SW480 (cell line): ENCODE measurements around the gene LEMD3.
A peak's percentile ranks its signal among the peaks of the same experiment; 100 is the strongest.

Experiments used
- DNase-seq: peaks from one replicate; pipeline ENCODE4 v3.0.0-alpha.2; 2016; ENCODE audit warnings: low spot score

Gene LEMD3

DNA sequence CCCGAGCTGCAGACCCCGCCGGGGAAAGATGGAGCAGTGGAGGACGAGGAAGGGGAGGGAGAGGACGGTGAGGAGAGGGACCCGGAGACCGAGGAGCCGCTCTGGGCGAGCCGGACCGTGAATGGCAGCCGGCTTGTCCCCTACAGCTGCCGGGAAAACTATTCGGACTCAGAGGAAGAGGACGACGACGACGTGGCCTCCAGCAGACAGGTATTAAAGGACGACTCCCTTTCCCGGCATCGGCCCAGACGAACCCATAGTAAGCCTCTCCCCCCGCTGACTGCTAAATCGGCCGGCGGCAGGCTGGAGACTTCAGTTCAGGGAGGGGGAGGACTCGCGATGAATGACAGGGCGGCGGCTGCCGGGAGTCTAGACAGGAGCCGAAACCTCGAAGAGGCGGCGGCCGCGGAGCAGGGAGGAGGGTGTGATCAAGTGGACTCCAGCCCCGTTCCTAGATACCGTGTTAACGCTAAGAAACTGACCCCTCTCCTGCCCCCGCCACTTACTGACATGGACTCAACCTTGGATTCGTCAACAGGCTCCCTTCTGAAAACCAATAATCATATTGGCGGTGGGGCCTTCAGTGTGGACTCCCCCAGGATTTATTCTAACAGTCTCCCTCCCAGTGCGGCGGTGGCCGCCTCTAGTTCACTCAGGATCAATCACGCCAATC is 962 bp downstream of the LEMD3 start:
- DNase-seq: peak; percentile 52

DNA sequence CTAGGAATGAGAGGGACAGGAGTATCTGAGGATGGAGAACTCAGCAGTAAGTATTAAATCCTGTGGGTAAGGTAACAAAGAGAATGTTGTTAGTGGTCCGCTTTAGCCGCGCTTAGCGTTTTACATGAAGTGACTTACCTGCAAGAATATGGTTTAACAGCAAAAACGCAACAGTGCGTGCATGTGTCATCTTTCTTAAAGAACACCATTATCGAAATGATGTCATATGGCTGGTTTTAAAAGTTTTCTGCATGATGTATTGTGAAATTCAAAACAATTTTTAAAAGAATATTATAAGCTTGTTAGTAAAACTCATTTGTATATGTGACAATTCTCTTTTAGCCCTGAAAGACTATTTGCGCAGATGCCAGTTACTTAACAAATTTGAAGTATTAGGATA is 1.7 kb downstream of the LEMD3 start:
- DNase-seq: no peak

GRCh38 chr12:65171870-65172269 is 2.5 kb downstream of the LEMD3 start:
- no peak for DNase-seq

- no peak for DNase-seq
These were observed 6.0 kb downstream of the LEMD3 start for GRCh38 chr12:65175385-65175784.

- no peak for DNase-seq
These were observed 12.8 kb downstream of the LEMD3 start for GRCh38 chr12:65182012-65182739.

DNA sequence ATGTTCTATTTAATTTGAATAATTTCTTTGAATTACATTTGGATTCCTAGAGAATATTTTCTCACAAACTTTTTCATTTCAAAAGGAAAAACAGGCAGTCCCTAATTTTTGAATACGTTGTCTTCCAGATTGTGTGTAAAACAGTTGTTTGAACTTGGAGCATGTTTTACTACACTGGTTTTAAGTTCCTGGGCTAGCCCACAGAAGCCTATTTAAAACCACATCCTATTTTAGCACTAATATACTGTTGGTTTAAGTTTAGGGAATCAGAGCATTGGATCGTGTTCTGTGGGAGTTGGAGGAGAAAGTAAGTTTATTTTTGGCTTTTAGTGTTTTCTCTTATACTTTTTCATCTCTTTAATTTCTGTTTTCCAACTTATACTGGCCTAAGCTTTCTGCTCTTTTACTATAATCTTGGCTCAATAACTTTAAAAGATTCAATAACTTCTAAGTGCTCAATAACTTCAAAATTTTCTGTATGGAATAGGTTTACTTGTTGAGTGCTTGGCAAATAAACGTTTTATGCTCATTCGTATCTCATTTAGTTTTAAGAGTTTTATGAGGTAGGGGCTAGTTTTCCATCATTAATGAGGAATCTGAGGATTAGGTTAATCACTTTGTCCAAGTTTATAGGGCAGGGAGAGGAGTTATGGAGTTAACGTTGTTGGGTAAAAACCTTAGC is 14.9 kb downstream of the LEMD3 start:
- no peak for DNase-seq

- no peak for DNase-seq
These were observed 15.5 kb downstream of the LEMD3 start for GRCh38 chr12:65184858-65185229.

DNA sequence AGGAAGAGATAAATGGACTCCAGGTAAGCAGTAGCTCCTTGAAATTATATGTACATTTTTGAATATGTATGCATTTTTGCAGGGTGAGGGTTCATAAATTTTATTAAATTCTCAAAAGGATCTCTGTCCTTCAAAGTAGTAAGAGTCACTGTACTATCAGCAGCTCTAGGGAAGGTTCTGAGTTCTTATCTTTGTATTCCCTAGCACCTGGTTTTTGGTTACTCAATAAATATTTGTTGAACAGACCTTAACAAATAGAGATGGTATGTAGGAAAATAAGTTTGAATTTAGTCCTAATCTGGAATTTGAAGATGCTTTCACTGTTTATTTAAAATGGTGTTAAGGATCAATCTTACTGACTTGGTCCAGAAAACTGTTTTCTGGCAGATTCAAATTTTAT is 18.3 kb downstream of the LEMD3 start:
- no peak for DNase-seq

- DNase-seq: no peak
These were observed 18.9 kb downstream of the LEMD3 start for GRCh38 chr12:65188179-65188701.

DNA sequence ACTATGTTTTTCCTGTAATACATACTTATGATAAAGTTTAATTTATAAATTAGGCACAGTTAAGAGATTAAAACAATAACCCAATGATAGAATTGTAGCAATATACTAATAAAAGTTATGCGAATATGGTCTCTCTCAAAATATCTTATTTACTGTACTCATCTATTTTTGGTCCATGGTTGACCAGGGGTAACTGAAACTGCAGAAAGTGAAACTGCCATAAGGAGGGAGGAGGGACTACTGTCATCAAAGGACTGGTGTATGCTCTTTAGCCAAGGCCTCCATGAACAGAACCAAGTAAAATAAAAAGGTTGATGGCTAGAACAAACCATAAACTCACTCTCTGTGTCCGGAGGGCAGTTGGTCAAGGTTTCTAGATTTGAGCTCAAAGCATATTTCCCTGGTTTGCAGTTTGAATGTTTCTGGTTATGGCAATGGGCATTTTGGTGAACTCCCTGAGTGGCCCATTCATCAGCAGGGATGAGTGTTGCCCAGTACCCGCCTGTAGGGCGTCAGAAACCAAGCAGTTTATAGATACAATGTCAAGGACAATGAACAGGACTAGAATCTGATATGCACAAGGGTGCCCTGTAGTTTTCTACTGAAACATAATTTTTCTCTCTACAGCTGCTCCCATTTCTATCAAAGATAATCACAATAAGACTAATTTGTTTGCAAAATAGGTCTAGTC is 19.8 kb downstream of the LEMD3 start:
- no peak for DNase-seq

DNA sequence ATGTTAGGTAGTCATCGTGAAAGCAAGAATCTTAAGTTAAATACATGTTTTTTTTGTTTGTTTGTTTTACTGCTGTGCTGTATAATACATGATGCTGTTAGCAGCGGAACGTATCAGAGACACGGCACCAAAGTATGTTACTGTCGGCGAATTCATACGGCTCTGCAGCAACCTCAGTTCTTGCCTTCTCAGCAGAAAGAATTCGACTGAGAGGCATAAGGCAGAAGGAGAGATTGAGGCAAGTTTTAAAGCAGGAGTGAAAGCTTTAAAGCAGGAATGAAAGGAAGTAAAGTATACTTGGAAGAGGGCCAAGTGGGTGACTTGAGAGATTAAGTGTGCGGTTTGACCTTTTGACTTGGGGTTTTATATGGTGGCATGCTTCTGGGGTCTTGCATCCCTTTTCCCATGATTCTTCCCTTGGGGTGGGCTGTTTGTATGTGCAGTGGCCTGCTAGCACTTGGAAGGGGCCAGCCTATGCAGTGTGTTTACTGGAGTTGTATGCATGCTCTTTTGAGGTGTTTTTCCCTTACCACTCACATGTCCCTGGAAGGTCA is 23.7 kb downstream of the LEMD3 start:
- DNase-seq: no peak

- no peak for DNase-seq
These were observed 25.6 kb downstream of the LEMD3 start for GRCh38 chr12:65194949-65195348.

- DNase-seq: no peak
These were observed 26.1 kb downstream of the LEMD3 start for GRCh38 chr12:65195387-65196055.

GRCh38 chr12:65196762-65197567 is 27.6 kb downstream of the LEMD3 start:
- no peak for DNase-seq

DNA sequence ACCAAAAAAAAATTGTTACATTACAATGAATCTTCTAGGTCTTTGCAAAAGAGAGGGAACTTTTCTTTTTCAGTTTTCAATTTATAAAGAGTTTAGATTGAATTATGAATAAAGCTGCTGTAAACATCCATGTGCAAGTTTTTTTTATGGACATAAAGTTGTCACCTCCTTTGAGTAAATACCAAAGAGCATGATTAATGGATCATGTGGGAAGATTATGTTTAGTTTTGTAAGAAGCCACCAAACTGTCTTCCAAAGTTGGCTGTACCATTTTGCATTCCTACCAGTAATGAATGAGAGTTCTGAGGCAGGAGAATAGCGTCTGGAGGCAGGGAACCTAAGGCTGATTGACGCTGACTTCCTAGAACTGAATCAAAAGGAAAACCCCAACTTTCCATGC is 30.2 kb downstream of the LEMD3 start:
- DNase-seq: no peak

DNA sequence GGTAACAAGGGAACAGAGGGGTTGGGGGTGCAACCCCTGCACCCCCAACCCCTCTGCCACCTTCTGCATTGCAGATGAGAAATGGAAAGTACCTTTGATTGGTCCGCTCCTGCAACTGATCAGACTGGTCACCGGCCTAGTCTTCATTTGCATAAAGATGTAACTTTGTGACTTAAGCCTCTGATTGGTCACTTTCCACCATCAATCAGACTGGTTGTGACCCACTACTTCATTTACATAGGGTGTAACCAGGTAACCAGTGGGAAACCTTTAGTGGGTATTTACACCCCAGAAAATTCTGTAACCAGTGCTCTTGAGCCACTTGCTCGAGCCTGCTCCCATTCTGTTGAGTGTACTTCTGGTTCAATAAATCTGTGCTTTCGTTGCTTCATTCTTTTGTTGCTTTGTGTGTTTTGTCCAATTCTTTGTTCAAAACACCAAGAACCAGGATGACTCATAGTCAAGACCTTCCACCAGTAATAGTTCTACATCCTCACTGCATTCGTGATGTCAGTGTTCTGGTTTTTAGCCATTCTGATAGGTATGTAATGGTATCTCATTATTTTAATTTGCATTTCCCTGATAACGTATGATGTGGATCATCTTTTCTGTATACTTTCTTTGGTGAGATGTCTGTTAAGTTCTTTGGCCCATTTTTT is 30.8 kb downstream of the LEMD3 start:
- DNase-seq: no peak

DNA sequence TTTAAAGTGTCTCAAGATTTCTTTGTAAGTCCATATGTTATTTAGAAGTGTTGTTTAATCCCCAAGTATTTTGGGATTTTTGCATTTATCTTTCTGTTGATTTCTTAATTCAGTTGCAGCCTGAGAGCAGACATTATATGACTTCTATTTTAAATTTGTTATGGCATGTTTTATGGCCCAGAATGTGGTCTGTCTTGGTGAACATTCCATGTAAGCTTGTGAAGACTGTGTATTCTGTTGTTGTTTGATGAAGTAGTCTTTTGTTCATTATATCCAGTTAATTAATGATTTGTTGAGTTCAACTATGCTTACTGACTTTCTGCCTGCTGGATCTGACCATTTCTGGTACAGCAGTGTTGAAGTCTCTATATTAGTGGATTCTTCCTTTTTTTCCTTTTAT is 34.0 kb downstream of the LEMD3 start:
- DNase-seq: no peak

- DNase-seq: no peak
These were observed 35.6 kb downstream of the LEMD3 start for GRCh38 chr12:65204886-65205525.

- DNase-seq: no peak
These were observed 36.5 kb downstream of the LEMD3 start for GRCh38 chr12:65205886-65206285.

- DNase-seq: no peak
These were observed 38.7 kb downstream of the LEMD3 start for GRCh38 chr12:65208125-65208524.
